ENCODE results near the gene CYB5D1.

The CYB5D1 gene

DNA sequence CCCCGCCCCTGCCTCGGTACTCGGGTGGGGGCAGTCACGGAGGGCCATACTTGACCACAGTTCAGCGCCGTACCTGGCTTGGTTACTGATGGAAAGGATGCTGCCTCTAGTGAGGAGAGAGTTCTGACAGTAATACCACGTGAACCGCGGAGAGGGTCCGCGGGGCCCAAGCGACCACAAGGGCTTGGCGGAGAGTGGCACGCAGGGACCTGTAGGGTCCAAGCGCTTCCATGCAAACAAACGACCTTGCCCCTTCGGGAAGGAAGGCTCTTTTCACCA is 14.6 kb upstream of the CYB5D1 start:
- no peak for FAIRE-seq
- no peak for DNase-seq (ENCODE audit: insufficient read length, low spot score)
- TF ChIP-seq POLR2A (IDR thresholded peaks at IDR 0.05; ENCODE audit: low read depth, low read length) (peak; percentile 69), SPI1 (IDR thresholded peaks at IDR 0.05; ENCODE audit: low read depth, low read length) (no peak)

DNA sequence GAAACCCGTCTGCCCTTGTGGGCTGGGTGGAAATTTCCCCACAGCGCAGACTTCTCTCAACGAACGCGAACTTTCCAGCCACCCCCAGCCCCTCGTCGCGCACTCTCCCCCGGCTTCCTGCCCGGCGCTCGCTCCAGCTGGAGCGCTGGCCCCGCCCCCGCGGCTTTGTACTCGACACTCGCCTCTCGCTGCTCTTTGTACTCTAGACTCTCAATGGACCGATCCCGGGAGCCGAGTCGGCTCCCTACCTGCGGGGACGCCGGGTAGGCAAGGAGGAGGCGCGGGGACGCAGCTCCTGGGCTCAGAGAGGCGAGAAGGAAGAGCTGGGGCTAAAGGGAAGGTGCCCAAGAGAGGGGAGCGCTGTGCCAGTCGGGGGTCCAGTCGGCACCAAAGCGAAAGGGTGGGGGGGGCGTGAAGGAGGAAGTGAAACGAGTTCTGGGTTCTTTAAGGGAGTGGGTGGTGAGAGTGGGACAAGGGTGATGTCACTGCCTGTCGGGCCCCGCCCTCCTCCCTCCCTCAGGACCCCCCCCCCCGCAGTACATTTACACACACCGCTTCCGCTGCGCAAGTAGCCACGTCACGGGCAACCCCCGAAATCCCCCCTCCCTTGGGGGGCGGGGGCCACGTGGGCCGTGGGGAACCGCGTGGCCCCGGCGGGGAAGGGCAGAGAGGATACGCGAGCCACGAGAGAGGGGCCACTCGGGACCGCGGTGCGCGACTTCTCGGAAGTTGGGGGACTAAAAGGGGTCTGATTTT is 14.1 kb upstream of the CYB5D1 start:
- TF ChIP-seq POU2F2 (IDR thresholded peaks at IDR 0.05; ENCODE audit: low read depth, low read length): no peak; the same call in 1 of the 2 replicates
- 0 out of 2 replicates have a peak, but pooled peaks have one; percentile 46 for TF ChIP-seq TAF1 (IDR thresholded peaks at IDR 0.05; ENCODE audit: low read depth, low read length)
- no peak for TF ChIP-seq POLR2A (IDR thresholded peaks at IDR 0.05; ENCODE audit: low read depth, low read length)
- peak; percentile 76 for TF ChIP-seq POLR2AphosphoS5 (IDR thresholded peaks at IDR 0.05; ENCODE audit: low read depth, low read length)
- peak; percentile 96 for TF ChIP-seq SPI1 (IDR thresholded peaks at IDR 0.05; ENCODE audit: low read depth, low read length)
- no peak for FAIRE-seq
- peak; percentile 82 for DNase-seq (ENCODE audit: insufficient read length, low spot score)

DNA sequence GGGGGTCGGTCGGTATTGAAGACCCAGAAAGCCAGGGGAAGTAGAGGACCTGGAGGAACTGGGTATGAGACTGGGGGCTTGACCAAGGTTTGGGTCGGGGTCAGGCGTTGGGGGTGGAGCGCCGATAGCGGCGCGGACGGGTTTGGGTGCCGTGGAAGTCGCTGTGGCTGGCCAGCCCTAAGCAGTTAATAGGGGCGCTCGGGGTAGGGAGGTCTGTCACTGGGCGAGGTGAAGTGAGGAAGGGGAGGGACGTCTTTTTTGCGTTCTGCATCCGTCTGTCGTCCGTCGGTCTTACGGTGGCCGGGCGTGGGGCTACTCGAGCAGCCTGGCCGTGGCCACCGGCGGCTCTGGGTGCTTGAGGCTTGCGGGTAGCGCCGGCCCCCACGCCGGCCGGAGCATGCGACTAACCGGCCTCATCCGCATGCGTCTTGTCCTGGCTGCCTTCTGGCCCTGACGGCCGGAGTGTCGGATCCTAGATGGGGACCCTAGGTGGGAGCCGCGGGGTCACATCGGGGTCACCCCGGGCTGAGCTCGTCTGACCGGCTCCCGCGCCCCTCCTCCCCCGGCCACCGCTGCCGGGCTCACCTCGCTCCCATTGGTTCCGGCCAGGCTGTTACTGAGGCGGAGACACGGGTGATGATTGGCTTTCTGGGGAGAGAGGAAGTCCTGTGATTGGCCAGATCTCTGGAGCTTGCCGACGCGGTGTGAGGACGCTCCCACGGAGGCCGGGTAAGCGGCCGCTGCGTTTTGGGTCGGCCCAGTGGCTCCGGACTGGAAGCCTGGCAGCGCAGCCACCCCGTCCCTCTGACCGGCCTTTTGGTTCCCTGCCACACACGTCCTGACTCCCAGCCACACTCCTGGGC is 13.3 kb upstream of the CYB5D1 start:
- DNase-seq (ENCODE audit: insufficient read length, low spot score) (peak; percentile 95), FAIRE-seq (peak; percentile 98)

DNA sequence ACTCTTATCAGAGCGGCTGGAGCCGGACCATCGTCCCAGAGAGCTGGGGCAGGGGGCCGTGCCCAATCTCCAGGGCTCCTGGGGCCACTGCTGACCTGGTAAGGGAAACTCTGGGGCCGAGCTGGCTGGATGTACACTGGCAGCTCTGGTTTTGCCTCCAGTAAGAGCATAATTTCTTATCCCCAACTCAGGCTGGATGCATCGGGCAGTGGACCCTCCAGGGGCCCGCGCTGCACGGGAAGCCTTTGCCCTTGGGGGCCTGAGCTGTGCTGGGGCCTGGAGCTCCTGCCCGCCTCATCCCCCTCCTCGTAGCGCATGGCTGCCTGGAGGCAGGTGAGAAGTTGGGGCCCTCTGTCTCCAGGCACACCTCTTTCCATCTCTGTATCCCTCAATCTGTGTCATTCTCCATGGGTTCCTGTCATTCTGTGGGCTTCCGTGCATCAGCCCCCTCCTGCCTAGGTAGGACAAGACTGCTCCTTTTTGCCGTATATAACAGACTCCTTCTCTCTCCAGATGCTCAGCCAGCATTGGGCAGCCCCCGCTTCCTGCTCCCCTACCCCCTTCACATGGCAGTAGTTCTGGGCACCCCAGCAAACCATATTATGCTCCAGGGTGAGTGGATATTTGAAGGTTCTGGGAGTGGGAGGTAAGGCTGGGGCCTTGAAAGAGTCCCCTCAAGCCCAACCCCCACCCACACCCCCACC is 12.3 kb upstream of the CYB5D1 start:
- FAIRE-seq (no peak), DNase-seq (ENCODE audit: insufficient read length, low spot score) (no peak)
- TF ChIP-seq POLR2A (IDR thresholded peaks at IDR 0.05; ENCODE audit: low read depth, low read length) (no peak), POLR2AphosphoS5 (IDR thresholded peaks at IDR 0.05; ENCODE audit: low read depth, low read length) (no peak), PAX5 (IDR thresholded peaks at IDR 0.05; ENCODE audit: insufficient read depth, low read length, severe bottlenecking) (no peak), TAF1 (IDR thresholded peaks at IDR 0.05; ENCODE audit: low read depth, low read length) (no peak), POU2F2 (IDR thresholded peaks at IDR 0.05; ENCODE audit: low read depth, low read length) (no peak), SPI1 (IDR thresholded peaks at IDR 0.05; ENCODE audit: low read depth, low read length) (no peak)

More for the DNA sequence above, 13.3 kb upstream of the CYB5D1 start:
- peak; percentile 57 for TF ChIP-seq POLR2AphosphoS5 (IDR thresholded peaks at IDR 0.05; ENCODE audit: low read depth, low read length)
- TF ChIP-seq POLR2A (IDR thresholded peaks at IDR 0.05; ENCODE audit: low read depth, low read length): peak; percentile 69
- TF ChIP-seq SPI1 (IDR thresholded peaks at IDR 0.05; ENCODE audit: low read depth, low read length): peak; percentile 82
- TF ChIP-seq POU2F2 (IDR thresholded peaks at IDR 0.05; ENCODE audit: low read depth, low read length): no peak

DNA sequence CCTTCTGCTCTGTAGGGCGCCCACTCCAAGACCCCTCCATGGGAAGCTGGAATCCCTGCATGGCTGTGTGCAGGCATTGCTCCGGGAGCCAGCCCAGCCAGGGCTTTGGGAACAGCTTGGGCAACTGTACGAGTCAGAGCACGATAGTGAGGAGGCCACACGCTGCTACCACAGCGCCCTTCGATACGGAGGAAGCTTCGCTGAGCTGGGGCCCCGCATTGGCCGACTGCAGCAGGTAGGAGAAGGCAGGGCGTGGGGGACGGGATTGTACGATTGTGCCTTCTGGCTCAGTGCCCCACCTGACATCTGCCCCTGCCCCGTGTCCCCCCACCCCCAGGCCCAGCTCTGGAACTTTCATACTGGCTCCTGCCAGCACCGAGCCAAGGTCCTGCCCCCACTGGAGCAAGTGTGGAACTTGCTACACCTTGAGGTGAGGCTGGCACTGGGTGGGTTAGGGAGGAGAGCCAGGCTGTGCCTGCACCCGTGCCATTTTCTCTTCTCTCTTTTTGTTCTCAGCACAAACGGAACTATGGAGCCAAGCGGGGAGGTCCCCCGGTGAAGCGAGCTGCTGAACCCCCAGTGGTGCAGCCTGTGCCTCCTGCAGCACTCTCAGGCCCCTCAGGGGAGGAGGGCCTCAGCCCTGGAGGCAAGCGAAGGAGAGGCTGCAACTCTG is 11.6 kb upstream of the CYB5D1 start:
- DNase-seq (ENCODE audit: insufficient read length, low spot score) (no peak), FAIRE-seq (no peak)
- TF ChIP-seq POLR2A (IDR thresholded peaks at IDR 0.05; ENCODE audit: low read depth, low read length) (peak; percentile 35; the same call in 1 of the 2 replicates), POU2F2 (IDR thresholded peaks at IDR 0.05; ENCODE audit: low read depth, low read length) (no peak)

DNA sequence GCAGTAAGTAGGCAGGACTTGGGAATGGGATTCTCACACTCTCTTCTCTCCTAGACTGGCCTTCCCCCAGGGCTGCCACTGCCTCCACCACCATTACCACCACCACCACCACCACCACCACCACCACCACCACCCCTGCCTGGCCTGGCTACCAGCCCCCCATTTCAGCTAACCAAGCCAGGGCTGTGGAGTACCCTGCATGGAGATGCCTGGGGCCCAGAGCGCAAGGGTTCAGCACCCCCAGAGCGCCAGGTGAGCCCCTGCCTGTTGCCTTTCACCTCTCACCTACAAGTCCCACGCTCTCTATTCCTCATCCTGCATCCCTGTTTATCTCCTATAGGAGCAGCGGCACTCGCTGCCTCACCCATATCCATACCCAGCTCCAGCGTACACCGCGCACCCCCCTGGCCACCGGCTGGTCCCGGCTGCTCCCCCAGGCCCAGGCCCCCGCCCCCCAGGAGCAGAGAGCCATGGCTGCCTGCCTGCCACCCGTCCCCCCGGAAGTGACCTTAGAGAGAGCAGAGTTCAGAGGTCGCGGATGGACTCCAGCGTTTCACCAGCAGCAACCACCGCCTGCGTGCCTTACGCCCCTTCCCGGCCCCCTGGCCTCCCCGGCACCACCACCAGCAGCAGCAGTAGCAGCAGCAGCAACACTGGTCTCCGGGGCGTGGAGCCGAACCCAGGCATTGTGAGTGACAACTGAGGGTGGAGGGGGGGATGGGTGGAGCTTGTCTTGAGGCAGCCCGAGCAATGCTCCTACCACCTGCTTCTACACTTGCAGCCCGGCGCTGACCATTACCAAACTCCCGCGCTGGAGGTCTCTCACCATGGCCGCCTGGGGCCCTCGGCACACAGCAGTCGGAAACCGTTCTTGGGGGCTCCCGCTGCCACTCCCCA is 10.8 kb upstream of the CYB5D1 start:
- DNase-seq (ENCODE audit: insufficient read length, low spot score) (no peak), FAIRE-seq (no peak)
- TF ChIP-seq POLR2AphosphoS5 (IDR thresholded peaks at IDR 0.05; ENCODE audit: low read depth, low read length): no peak
- TF ChIP-seq POLR2A (IDR thresholded peaks at IDR 0.05; ENCODE audit: low read depth, low read length): no peak
- no peak for TF ChIP-seq SPI1 (IDR thresholded peaks at IDR 0.05; ENCODE audit: low read depth, low read length)
- TF ChIP-seq PAX5 (IDR thresholded peaks at IDR 0.05; ENCODE audit: insufficient read depth, low read length, severe bottlenecking): no peak
- TF ChIP-seq TAF1 (IDR thresholded peaks at IDR 0.05; ENCODE audit: low read depth, low read length): no peak

DNA sequence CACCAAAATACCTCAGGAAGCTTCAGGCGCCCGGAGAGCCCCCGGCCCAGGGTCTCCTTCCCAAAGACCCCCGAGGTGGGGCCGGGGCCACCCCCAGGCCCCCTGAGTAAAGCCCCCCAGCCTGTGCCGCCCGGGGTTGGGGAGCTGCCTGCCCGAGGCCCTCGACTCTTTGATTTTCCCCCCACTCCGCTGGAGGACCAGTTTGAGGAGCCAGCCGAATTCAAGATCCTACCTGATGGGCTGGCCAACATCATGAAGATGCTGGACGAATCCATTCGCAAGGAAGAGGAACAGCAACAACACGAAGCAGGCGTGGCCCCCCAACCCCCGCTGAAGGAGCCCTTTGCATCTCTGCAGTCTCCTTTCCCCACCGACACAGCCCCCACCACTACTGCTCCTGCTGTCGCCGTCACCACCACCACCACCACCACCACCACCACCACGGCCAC is 9.6 kb upstream of the CYB5D1 start:
- no peak for DNase-seq (ENCODE audit: insufficient read length, low spot score)
- no peak for TF ChIP-seq POLR2AphosphoS5 (IDR thresholded peaks at IDR 0.05; ENCODE audit: low read depth, low read length)
- no peak for TF ChIP-seq POU2F2 (IDR thresholded peaks at IDR 0.05; ENCODE audit: low read depth, low read length)
- TF ChIP-seq TAF1 (IDR thresholded peaks at IDR 0.05; ENCODE audit: low read depth, low read length): no peak
- no peak for TF ChIP-seq SPI1 (IDR thresholded peaks at IDR 0.05; ENCODE audit: low read depth, low read length)
- no peak for TF ChIP-seq POLR2A (IDR thresholded peaks at IDR 0.05; ENCODE audit: low read depth, low read length)
- no peak for TF ChIP-seq PAX5 (IDR thresholded peaks at IDR 0.05; ENCODE audit: insufficient read depth, low read length, severe bottlenecking)
- FAIRE-seq: no peak

DNA sequence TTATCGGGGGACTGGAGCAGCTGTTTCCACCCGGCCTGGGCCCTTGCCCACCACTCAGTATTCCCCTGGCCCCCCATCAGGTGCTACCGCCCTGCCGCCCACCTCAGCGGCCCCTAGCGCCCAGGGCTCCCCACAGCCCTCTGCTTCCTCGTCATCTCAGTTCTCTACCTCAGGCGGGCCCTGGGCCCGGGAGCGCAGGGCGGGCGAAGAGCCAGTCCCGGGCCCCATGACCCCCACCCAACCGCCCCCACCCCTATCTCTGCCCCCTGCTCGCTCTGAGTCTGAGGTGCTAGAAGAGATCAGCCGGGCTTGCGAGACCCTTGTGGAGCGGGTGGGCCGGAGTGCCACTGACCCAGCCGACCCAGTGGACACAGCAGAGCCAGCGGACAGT is 9.1 kb upstream of the CYB5D1 start:
- no peak for DNase-seq (ENCODE audit: insufficient read length, low spot score)
- FAIRE-seq: no peak
- TF ChIP-seq SPI1 (IDR thresholded peaks at IDR 0.05; ENCODE audit: low read depth, low read length) (no peak), POU2F2 (IDR thresholded peaks at IDR 0.05; ENCODE audit: low read depth, low read length) (no peak), POLR2A (IDR thresholded peaks at IDR 0.05; ENCODE audit: low read depth, low read length) (no peak), POLR2AphosphoS5 (IDR thresholded peaks at IDR 0.05; ENCODE audit: low read depth, low read length) (no peak), PAX5 (IDR thresholded peaks at IDR 0.05; ENCODE audit: insufficient read depth, low read length, severe bottlenecking) (no peak), TAF1 (IDR thresholded peaks at IDR 0.05; ENCODE audit: low read depth, low read length) (no peak)

Data from GM12891 (cell line).